ENCODE measurements around the gene DMAC2L. TPM values are rescaled to one million over a fixed set of nuclear protein-coding genes. Genes with fewer than 3 reads are reported as not detected.

DMAC2L gene
- total RNA-seq, 4 donors from 2014 or later: 13.4 to 21.7 (median 16.6) TPM

DNA sequence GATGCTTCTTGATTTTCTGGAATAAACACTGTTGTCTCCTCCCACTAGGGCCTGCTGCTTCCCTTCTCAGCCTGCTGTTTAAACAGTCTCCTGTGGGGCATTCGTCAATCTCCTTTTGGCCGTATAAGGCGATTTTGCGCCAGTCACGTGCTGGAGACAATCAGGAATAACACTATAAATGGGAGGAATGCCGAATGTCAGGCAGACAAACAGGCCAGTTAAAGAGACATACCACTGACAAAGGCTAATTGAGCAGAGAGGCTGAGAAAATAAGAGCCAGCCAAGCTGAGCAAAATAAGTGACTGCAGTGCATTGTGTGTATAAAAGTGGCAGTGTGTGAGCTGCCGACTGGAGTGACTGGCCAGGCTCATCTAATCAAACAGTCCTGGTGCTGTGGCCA lies 23.3 kb downstream of the DMAC2L start:
- DNase-seq: no peak
- Histone ChIP-seq H3K9me3 (no peaks in the 10 kb centered on the region), H3K4me1 (peaks cover 0 to 34% (median 13%) of the 10 kb centered on the region in 3 donors), H3K27me3 (no peaks in the 10 kb centered on the region), H3K36me3 (peaks cover 0 to 43% (median 0%) of the 10 kb centered on the region in 3 donors), H3K27ac (peak overlapping the region; percentile 13 to 72 (median 68)), H3K4me3 (no peak overlapping the region)
- TF ChIP-seq POLR2A (IDR thresholded peaks at IDR 0.05): no peak
- TF ChIP-seq, protein P1, sequence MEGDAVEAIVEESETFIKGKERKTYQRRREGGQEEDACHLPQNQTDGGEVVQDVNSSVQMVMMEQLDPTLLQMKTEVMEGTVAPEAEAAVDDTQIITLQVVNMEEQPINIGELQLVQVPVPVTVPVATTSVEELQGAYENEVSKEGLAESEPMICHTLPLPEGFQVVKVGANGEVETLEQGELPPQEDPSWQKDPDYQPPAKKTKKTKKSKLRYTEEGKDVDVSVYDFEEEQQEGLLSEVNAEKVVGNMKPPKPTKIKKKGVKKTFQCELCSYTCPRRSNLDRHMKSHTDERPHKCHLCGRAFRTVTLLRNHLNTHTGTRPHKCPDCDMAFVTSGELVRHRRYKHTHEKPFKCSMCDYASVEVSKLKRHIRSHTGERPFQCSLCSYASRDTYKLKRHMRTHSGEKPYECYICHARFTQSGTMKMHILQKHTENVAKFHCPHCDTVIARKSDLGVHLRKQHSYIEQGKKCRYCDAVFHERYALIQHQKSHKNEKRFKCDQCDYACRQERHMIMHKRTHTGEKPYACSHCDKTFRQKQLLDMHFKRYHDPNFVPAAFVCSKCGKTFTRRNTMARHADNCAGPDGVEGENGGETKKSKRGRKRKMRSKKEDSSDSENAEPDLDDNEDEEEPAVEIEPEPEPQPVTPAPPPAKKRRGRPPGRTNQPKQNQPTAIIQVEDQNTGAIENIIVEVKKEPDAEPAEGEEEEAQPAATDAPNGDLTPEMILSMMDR (IDR thresholded peaks at IDR 0.05): no peak
- WGBS, 2 donors: 20 to 50% methylated on average over 7 of the region's 7 CpGs
- intact Hi-C loops (cut with DNase I): no loop called here

DNA sequence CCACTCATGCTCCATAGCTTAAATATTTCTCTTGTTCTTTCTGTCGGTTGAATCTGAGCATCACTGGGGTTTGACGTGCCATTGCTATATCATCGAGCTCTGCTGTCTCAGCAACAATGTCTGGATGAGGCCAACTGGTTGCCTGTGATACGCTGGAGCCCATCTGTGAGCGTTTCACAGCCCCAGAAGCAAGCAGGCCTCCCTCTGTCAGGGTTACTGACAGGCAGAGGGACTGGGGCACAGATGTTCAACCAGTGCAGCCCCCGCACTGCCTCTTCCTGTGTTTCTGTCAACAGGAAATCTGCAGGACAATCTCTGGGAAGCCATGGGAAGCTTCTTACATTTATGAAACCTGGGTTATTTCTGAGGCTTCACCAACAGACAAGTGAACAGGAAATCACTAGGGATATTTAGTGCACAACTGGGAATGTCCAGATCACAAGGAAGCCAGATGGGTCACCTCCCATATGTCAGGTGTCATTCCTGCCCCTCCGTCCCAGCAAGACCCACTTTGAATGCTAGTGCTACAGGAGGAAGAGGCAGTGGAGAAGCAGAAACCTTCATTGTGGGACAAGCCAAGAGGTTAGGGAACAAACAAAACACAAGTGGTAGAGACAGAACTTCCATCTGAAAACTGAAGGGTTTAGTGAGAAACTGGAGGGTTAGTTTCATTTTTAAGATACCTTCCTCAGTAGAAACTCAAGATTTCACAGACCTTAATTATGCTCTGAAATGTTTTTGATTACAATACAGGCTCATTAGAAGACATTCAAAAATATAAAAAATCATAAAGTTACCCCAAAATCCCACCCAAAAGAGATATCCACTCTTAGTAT lies 24.1 kb downstream of the DMAC2L start:
- DNase-seq: no peak
- H3K27me3 ChIP-seq: no peaks in the 10 kb centered on the region
- H3K27ac ChIP-seq: peak overlapping the region; percentile 13 to 72 (median 68)
- WGBS, 2 donors: 48 to 59% methylated on average over 5 of the region's 7 CpGs
- H3K4me3 ChIP-seq: no peak overlapping the region
- H3K36me3 ChIP-seq: peaks cover 0 to 38% (median 0%) of the 10 kb centered on the region in 3 donors
- intact Hi-C loops (cut with DNase I): no loop called here
- no peak for TF ChIP-seq POLR2A (IDR thresholded peaks at IDR 0.05)
- TF ChIP-seq, protein P1 (IDR thresholded peaks at IDR 0.05): no peak
- peaks cover 0 to 34% (median 13%) of the 10 kb centered on the region in 3 donors for H3K4me1 ChIP-seq
- no peaks in the 10 kb centered on the region for H3K9me3 ChIP-seq

DNA sequence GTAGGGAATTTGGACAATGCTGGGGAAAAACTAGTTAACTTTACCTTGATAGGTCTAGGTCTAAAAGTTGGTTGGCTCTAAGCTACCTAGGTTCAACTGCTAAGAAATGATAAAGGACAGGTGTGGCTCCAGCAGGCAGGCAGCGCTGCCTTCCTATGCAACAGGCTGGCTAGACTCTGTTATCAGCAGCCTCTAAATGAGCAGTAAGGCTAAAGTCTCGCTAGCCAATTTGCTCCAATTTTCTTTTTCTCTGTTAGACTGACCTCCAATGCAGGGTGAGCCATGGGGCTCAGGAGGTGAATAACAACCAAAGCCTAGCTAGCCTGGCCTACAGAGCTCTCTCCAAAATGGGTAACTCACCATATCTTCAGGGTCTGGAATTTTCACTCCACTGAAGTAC lies 26.5 kb downstream of the DMAC2L start:
- whole genome bisulfite sequencing, 2 donors: 89 to 100% methylated on average over 2 of the region's 2 CpGs
- Histone ChIP-seq H3K9me3 (no peaks in the 10 kb centered on the region), H3K27ac (no peak overlapping the region), H3K4me1 (peaks cover 0 to 48% (median 24%) of the 10 kb centered on the region in 3 donors), H3K27me3 (no peaks in the 10 kb centered on the region), H3K36me3 (peaks cover 0 to 19% (median 0%) of the 10 kb centered on the region in 3 donors), H3K4me3 (no peak overlapping the region)
- no peak for DNase-seq
- intact Hi-C loops (cut with DNase I): no loop called here
- TF ChIP-seq, protein P1 (IDR thresholded peaks at IDR 0.05): no peak
- no peak for TF ChIP-seq POLR2A (IDR thresholded peaks at IDR 0.05)

DNA sequence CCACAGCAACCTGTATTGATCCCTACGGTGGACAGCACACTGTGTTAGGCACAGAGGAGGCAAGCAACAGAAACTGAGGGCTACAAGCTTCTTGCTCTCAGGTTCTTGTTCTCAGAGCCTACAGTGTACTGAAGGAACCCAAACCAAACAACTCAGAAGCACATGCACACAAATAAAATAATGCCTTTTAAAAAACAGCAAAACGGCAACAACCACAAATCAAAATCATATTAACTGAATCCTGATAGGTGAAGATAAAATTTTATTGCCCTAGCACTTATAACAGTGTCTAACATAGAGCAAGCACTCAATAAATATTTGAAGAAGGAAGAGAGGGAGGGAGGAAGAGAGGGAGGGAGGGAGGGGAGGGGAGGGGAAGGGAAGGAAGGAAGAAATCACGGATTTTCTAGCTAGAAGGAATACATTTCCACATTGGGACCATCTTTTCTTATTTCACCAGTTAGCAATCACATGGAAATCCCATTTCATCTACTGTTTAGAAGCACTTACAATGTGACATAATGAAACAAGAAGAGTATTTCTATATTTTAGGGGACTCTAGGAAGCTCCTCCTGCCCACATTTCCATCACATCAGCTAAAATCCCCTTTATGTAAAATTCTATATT lies 27.2 kb downstream of the DMAC2L start:
- no peak for DNase-seq
- 75 to 77% methylated on average over 3 of the region's 3 CpGs for WGBS, 2 donors
- no peak for TF ChIP-seq POLR2A (IDR thresholded peaks at IDR 0.05)
- TF ChIP-seq, protein P1 (IDR thresholded peaks at IDR 0.05): no peak
- Histone ChIP-seq H3K4me3 (no peak overlapping the region), H3K27ac (no peak overlapping the region), H3K27me3 (no peaks in the 10 kb centered on the region), H3K4me1 (peaks cover 0 to 55% (median 24%) of the 10 kb centered on the region in 3 donors), H3K36me3 (peaks cover 0 to 19% (median 0%) of the 10 kb centered on the region in 3 donors), H3K9me3 (no peaks in the 10 kb centered on the region)
- intact Hi-C loops (cut with DNase I): no loop called here

DNA sequence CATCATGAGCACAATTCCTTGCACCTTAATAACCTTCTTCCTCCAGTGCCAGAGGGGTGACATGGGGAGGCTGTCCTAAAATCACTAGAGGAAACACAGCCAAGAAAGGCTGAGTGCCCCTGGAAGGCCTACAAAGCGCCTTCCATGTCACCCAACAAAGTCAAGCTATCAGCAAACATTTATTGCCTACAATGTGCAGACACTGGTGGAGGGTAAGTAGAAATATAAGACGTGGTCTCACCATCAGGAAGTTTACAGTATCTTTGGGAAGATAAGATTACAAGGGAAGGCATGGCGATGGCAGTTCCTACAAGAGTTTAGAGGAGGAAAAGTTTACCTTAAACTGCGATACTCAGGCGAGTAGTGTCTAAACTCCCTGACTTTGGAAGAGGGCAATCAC lies 27.9 kb downstream of the DMAC2L start:
- DNase-seq: no peak
- WGBS, 2 donors: 90 to 91% methylated on average over 5 of the region's 5 CpGs
- no peaks in the 10 kb centered on the region for H3K27me3 ChIP-seq
- peaks cover 0 to 56% (median 22%) of the 10 kb centered on the region in 3 donors for H3K4me1 ChIP-seq
- H3K9me3 ChIP-seq: no peaks in the 10 kb centered on the region
- H3K36me3 ChIP-seq: peaks cover 0 to 19% (median 0%) of the 10 kb centered on the region in 3 donors
- no peak for TF ChIP-seq POLR2A (IDR thresholded peaks at IDR 0.05)
- TF ChIP-seq, protein P1 (IDR thresholded peaks at IDR 0.05): no peak
- H3K27ac ChIP-seq: no peak overlapping the region
- no peak overlapping the region for H3K4me3 ChIP-seq
- intact Hi-C loops (cut with DNase I): no loop called here
